DMS 273 (cell line): Measurements from ENCODE around the gene HPCAL1.

Experiments used
- DNase-seq: peaks from one replicate; lab custom pipeline; 2025; ENCODE audit not compliant: unreplicated experiment; lab: John Stamatoyannopoulos, UW

Gene HPCAL1

DNA sequence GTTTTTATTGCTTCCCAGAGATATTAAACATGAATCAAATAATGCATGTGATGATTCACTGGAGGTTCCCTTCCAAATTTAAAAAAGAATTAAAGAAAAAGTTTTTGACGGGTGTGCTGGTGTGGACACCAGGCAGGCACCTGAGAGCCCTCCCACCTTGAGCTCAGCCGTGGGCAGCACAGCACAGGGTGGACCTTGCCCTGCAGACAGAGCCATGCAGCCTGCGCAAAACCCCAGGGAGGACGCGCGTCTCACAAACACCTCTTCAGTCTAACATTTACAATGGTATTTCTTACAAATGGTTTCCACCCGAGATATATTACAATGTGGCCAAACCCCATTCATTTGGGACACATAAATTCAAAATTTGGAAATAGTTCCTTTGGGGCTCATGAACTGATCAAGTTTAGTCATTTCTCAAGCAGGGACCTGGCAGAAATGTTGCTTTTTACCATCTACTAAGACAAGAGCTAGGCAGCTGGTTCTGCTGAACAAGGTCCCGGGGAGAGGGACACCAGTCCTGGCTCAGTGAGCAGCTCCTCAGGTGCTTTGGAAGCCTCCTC lies 100.0 kb downstream of the HPCAL1 start:
- no peak for DNase-seq

DNA sequence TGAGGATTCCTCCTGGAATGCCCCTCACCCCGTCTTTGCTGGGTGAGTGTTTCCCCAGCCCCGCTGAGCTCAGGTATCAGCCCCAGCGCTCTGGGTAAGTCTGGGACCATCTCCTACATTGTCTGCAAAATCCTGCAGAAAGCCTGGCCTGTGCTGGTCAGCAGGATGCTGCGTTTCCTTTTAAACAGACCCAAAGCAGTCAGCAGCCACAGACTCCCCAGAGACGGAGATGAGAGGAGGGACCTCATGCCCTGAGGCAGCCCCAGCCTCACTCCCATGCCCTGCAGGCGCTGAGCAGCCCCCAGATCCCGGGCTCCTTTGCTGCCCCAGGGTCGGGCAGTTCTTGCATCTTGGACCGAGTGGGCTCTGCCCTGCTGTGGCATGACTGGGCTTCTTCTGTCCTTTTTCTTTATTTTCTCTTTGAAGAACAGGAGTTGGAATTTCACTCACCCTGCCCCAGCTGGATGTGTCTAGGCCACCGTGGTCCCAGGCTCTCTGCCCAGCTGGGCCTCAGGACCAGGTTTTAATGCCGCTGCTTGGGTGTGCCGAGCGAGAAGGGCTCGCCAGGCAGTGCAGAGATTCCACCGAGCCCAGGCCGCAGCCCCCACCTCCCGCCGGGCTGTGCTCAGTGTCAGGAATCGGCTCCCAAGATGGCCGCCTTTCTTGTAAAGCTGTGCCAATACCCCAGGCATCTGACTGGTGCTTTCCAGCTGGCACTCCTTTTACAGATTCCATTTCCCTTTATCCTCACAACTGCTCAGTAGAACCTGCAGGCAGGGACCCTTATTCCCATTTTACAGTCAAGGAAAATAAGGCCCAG lies 101.8 kb downstream of the HPCAL1 start:
- peak; percentile 70 for DNase-seq

DNA sequence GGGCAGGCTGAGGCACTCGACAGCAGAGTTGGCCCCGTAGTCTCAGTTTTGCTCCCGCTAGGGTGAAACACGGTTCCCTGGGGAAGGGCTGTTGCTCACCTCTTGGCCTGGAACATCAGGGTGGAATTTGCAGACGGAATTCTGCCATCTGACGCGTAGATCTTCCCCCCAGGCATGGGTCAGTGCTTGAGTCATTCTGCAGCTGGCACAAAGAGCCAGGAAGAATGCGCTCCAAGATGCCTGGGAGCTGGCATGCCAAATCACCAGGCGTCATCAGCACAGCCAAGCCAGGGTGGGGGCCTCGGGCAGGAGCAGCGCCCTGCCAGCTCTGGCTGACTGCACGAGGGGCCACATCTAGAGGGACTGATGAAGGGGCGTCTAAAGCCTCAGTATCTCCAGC lies 102.7 kb downstream of the HPCAL1 start:
- peak; percentile 78 for DNase-seq

DNA sequence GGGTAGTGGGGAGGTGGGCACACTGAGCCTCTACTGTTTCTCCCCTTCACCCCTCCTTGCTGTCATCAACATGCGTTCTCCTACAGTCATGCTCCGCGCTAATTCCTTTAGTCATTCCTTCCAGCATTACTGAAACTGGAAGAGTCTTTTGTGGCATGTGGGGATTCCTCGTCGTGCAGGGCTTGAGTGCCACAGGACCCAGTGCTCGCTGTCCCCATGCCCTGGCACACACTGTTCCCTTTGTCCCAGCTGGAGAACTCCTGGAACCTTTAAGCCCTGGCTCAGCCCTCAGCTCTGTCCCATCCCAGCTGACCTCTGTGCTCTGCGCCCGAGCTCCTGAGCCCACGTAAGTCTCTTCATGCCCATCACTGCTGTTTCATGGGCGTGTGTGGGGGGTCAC lies 103.3 kb downstream of the HPCAL1 start:
- no peak for DNase-seq

DNA sequence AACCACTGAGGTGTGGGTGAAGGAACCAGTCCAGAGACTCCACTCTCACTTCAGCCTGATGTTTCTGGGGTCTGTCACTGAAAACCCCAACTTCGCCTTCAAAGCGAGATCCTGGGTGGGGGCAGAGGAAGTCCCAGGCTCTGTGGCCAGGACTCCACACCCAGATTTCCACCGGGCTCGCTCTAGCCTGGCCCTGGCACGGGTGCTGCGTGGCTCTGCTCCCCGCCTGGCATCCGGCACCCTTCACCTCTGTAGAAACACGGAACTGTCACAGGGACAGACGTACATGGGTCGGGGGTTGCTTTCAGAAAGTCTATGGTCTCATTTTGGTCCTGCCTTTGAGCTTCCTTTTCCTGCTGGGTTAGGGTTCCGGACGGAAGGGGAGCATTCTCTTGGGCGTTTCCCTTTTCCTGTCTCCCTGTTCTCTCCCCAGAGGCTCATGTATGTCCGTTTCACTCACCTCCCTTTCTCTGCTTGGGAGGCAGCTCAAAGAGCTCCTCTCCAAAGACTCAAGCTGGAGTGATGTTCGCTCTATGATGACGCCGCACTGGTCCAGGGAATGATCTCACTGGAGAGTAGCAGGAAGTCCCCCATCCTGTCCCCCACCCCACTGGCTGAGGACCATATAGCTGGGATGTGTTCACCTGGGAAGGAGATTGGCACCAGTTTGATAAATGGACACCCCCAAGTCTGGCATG lies 103.9 kb downstream of the HPCAL1 start:
- DNase-seq = no peak

DNA sequence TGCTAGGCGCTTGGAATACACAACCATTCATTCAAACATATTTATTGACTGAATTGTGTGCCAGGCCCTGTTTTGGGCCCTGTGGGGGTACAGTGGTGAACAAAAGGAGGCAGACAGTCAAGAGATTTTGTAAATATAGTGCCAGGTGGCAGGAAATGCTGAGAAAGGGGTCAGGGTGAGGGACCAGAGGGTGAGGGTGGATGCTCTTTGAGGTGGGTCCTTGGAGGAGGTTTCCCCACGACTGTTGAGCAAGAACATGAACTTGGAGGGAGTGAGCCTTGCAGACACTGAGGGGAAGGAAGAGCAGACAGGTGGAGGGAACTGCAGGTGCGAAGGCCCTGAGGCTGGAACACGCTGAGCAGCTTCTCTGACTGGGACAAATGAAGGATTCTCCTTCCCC lies 104.7 kb downstream of the HPCAL1 start:
- no peak for DNase-seq

DNA sequence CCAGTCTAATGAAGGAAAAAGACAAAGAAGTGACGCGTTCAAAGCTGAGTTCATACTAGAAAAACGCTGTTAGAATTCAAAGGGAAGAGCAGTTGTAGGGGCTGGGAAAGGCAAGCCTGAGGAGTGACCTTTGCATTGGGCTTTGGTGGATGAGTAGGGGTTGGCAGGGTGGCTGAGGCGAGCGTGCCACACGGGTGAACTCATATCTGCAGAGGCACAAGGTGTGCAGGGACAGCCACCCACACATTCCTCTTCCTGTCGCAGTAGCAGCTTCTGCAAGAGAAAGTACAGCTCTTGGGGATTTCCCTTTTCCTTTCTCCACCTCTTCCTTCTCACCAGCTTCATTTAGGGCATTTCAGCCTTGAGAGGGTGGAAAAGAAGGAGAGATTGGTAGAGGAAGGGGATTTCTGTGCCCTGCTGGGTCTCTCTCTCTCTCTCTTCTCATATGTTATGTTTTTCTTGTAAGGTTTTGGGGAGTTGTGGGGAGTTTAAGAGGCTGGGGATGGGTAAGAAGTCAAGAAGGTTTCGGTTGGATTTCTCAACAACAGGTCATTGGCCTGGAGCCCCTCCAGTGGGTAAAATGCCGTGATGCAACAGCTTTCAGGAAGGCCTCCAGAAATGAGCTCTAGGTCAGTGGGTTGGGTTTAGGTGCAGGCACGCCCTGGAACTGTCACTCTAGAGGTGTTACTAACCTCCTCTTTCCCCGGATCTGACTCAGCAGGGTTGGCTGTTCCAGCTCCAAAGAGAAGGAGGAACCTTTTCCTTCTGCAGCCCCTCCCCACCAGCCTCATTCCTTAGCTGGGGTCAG lies 105.3 kb downstream of the HPCAL1 start:
- DNase-seq = peak; percentile 48

DNA sequence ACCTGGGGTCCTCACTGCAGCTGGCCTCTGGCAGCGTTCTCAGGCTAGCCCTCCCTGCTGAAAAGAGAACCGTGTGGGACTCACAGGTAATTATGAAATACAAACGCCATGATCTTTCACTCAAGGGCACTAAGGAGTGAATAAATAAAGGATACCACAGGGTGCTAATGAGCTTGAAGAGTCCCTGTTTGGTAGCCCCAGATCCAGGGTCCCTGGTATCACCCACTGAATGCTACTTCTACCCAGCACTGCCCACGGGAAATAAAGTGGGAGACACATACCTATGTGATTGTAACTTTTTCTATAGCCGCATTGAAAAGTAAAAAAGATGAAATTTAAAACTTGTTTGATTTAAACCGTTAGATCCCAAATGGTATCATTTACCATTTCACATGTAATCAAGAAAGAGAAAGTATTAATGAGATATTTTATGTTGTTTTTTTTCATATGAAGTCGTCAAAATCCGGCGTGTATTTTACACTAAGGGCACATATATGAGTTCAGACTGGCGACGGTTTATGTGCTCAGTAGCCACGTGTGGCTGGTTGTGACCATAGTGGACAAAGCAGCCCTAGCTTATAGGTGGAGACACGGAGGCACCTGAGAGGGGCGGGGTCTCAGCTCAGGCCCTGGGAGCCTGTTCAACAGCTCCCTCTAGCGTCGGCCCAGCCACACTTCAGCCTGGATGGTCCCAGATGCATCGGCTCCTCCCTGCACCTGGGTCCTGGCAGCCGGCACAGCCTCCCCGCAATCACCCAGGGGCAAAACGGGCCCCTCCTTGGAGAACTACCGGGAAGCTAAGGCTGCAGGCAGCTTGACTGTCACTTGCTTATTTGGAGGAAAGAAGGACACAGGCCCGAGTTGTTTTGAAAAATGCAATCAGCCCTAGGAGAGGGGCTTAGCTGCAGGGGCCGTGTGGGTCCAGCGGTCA lies 106.2 kb downstream of the HPCAL1 start:
- DNase-seq = peak; percentile 90

DNA sequence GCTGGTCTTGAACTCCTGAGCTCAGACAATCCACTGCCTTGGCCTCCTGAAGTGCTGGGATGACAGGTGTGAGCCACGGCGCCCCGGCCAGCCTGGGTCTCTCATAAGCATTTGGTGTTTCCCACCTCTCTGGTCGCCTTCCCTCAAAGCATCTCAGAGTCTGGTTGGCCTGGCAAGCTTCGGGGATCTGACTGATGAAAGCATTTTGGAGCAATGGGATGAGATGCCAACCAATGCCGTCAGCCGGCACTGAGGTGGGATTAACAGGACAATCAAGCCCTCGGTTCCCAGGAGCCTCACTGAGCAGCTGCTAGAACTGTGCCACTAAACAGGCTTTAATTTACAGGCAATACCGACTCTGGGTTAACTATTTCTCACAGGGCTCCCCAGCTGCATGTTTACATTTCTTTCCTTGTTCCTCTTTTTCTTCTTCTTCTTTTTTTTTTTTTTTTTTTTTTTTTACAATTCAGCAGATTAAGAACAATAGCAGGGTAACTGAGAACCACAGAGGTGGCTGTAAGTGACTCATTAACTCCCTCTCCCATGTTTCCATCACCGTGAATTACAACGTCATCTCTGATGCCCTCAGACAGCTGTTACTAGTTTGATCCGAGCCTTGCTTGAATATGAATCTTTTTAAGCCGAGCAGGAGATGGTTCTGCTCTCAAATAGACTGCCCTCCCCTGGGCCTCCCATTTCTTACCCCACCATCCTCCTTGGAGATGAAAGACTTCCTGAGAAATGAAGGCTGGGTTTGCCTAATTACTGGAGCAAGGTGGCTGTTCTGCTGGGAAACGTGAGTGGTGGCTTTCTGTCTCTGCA lies 107.5 kb downstream of the HPCAL1 start:
- no peak for DNase-seq

DNA sequence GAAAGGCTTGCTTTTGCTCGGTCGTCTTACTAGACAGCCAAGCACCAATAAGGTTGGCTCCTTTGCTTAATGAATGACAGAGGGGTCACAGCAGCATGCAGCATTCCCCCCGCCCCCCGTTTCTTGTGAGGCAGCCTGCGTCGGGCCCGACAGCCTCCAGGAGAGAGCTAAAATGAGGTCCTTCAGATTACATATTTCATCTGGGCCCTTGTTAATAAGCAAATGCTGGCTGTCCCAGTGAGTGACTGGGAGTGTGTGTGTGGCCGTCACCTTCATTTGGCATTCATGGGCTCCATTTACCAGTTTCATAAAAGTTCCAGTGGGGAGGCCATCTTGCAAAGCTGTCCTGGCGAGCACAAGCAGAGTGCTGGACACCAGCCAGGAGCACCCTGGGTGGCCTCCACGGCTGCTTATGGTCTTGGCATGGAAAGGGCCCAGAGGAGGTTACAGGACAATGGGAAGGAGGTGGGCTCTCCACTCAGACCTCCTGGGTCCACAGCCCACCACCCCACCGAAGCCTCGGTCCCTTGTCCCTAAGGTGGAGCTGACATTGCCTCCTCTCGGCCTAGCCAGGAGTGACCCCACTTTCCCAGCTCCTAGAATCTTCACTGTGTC lies 108.2 kb downstream of the HPCAL1 start:
- DNase-seq = no peak

DNA sequence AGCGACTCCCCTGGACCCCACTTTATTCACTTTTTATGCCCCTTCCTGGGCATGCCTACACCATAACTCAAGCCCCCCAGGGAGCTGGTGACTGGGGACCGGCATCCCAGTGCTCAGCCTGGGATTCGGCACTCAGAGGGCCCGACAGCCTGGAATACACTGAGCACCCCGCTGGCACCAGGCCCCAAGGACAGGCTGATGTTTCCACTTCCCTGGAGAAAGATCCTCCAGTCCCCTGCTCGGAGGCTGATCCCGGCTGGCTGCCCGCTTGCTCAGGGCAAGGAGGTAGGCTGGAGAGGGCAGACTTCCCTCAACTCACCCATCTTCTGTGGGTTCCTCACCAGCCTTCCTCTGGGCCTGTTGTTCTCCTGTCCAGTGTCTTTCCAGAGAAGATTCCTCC lies 108.9 kb downstream of the HPCAL1 start:
- no peak for DNase-seq

DNA sequence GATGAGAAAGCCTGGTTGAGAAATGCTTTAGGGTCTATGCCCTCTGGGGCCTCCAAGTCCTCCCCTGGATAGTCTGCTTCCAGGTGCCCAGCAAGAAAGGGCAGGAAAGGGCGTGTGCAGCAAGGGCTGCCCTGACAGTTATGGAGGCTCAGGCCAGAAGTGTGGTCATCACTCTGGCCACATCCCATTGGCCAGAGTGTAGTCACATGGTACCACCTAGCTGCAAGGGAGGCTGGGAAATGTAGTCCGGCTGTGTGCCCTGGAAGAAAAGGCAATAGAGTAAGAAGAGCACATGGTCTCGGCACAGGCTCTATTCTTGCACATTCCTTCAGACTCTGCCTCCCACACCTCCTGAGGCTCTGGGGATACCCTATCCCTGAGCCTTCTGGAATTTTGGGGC lies 109.7 kb downstream of the HPCAL1 start:
- DNase-seq = peak; percentile 55

DNA sequence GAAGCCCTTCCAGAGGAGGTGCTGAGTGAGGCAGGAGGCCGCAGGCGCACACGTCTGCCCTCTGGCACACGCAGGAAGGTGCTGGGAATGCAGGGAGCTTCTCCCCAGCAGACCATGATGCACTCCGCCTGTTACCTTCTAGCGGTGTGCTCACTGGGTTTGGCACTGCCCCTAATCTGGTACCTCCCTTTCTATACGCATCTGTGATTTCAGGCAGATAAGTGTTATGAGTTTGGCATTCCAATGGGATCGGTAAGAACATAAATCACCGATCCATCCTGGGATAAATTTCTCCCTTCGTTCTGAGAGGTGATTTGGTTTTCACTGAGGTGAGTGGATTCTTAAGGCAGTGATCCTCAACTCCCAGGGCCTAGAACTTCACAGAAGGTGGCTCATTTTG lies 110.8 kb downstream of the HPCAL1 start:
- no peak for DNase-seq

DNA sequence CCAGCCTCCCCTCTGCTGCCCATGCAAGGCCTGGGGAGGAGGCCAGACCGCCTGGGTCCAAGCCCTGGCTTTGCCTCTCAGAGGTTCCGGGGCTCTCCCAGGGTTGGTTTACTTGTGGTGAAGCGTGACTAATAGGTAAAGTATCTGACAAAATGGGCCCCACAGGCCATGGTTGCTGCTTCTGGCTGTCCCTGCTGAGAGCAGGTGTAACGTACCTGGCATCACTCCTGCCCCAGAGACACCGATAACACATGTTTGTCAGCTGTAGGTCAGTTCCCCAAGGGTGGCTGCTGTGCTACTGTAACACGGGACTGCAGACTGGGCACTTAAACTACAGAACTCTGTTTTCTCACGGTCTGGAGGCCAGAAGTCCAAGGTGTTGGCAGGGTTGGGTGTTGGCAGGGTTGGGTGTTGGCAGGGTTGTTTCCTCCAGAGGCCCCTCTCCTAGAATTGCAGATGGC lies 111.3 kb downstream of the HPCAL1 start:
- no peak for DNase-seq

DNA sequence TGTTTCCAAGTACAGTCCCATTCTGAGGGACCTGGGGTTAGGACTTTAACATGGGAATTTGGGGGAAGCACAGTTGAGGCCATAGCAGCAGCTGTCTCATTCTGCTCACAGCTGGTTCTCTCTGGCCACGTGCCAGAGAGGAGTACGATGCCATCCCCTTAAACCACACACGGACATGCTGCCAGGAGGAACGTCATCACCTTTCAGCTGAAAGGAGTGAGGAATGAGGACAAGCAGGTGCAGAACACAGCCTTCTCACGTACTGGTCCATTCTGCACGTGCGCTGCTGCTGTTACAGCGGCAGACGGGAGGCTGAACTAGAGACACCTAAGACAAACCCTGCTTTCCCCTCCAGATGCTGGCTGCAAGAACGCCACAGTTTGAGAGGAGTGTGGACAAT lies 111.9 kb downstream of the HPCAL1 start:
- DNase-seq = peak; percentile 84

DNA sequence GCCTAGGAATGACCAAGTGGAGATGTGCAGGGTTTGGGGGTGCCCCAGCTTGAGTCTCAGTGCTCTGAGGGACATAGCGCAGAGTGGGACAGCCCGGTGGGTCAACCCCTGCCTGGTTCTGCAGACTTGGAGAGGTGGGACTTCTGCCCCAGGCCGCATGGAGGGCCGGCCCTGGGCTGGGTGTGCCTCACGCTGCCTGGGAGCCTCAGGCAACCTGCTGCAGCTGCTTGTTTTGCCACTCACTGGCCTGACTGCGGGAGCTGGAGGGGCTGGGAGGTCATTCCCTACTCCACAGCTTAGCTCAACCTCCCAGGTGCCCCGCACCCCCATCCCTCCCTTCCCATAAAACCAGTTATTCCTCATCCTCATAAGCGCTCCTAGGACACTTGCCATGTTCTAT lies 112.3 kb downstream of the HPCAL1 start:
- DNase-seq = no peak

DNA sequence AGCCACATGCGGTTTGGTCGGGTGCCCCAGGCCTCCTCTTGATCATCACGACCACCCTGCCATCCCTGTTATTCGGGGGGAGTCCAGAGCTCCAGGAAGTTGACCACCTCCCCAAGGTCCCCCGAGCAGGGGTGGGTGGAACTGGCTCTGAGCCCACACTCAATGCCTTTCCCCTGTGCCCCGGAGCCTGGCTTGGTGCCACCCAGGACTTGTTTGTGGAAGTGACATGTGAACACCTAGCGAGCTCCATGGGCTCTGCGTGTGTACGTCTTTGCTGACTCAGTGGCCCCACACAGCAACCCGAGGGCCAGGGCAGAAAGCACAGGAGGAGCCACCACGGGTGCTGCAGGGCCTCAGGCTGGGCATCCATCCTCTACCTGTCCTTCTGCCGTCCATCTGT lies 112.9 kb downstream of the HPCAL1 start:
- no peak for DNase-seq

DNA sequence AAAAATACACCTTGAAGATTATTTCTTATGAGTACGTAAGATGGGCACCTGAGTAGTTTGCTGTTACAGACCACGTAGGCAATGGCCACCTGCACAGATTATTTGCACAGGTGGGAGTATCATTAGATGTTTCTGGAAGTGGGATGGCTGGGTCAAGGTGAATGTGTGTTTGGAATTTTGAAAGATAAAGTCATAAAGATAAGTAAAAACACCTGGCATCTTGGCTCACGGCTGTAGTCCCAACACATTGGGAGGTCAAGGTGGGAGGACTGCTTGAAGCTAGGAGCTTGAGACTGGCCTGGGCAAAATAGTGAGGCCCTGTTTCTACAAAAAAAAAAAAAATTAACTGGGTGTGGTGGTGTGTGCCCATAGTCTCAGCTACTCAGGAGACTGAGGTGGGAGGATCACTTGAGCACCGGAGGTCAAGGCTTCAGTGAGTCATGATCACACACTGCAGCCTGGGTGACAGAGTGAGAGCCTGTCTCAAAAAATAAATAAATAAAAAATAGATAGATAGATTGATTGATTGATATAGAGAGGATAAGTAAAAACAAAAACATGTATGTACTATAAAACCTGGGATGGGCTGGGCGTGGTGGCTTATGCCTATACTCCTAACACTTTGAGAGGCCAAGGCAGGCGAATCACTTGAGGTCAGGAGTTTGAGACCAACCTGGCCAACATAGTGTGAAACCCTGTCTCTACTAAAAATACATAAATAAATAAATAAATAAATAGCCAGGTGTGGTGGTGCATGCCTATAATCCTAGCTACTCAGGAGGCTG lies 115.0 kb downstream of the HPCAL1 start:
- no peak for DNase-seq
